ENCODE results near the gene SASS6.

The SASS6 gene

GRCh38 chr1:100087396-100087795, 45.3 kb downstream of the SASS6 start:
- no peak for DNase-seq (ENCODE audit: low read depth)
- no peak overlapping the region for H3K4me3 ChIP-seq (ENCODE audit: low read depth, low read length)
- TF ChIP-seq, protein P1, sequence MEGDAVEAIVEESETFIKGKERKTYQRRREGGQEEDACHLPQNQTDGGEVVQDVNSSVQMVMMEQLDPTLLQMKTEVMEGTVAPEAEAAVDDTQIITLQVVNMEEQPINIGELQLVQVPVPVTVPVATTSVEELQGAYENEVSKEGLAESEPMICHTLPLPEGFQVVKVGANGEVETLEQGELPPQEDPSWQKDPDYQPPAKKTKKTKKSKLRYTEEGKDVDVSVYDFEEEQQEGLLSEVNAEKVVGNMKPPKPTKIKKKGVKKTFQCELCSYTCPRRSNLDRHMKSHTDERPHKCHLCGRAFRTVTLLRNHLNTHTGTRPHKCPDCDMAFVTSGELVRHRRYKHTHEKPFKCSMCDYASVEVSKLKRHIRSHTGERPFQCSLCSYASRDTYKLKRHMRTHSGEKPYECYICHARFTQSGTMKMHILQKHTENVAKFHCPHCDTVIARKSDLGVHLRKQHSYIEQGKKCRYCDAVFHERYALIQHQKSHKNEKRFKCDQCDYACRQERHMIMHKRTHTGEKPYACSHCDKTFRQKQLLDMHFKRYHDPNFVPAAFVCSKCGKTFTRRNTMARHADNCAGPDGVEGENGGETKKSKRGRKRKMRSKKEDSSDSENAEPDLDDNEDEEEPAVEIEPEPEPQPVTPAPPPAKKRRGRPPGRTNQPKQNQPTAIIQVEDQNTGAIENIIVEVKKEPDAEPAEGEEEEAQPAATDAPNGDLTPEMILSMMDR (IDR thresholded peaks at IDR 0.05; ENCODE audit: low read depth, low read length, missing control alignments): no peak

- TF ChIP-seq, protein P1 (IDR thresholded peaks at IDR 0.05; ENCODE audit: low read depth, low read length, missing control alignments): no peak
- H3K4me3 ChIP-seq (ENCODE audit: low read depth, low read length): no peak overlapping the region
- DNase-seq (ENCODE audit: low read depth): no peak
These were observed 52.4 kb downstream of the SASS6 start for GRCh38 chr1:100080331-100080730.

DNA sequence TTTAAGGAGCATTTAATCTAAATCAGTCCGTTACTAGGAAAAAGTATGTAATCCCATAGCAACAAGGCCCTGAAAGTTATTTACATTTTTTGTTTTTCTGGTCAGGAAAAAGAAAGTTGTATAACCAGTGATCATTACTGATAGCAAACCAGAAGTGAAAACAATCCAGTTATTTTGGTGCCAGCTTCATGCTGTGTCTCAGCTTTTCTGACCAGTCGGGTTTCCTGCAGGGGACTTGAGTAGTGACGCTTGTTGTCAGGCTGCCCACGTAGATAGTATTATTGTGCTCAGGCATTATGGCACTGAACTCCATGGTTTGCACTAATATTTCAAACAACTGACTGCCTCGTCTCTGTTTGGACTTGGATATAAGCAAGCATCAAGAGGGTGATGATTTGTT, 55.2 kb downstream of the SASS6 start:
- TF ChIP-seq, protein P1 (IDR thresholded peaks at IDR 0.05; ENCODE audit: low read depth, low read length, missing control alignments): no peak
- DNase-seq (ENCODE audit: low read depth): peak; percentile 62
- no peak overlapping the region; the same call in 1 of the 2 replicates for H3K4me3 ChIP-seq (ENCODE audit: low read depth, low read length)

- peak; percentile 56 for DNase-seq (ENCODE audit: low read depth)
- H3K4me3 ChIP-seq (ENCODE audit: low read depth, low read length): no peak overlapping the region; the same call in 1 of the 2 replicates
- TF ChIP-seq, protein P1 (IDR thresholded peaks at IDR 0.05; ENCODE audit: low read depth, low read length, missing control alignments): no peak
These were observed 56.0 kb downstream of the SASS6 start for GRCh38 chr1:100076744-100077143.

- TF ChIP-seq, protein P1 (IDR thresholded peaks at IDR 0.05; ENCODE audit: low read depth, low read length, missing control alignments): no peak
- no peak for DNase-seq (ENCODE audit: low read depth)
- H3K4me3 ChIP-seq (ENCODE audit: low read depth, low read length): no peak overlapping the region
These were observed 56.4 kb downstream of the SASS6 start for GRCh38 chr1:100076319-100076718.

- H3K4me3 ChIP-seq (ENCODE audit: low read depth, low read length): no peak overlapping the region
- TF ChIP-seq, protein P1 (IDR thresholded peaks at IDR 0.05; ENCODE audit: low read depth, low read length, missing control alignments): no peak
- DNase-seq (ENCODE audit: low read depth): peak; percentile 67
These were observed 57.0 kb downstream of the SASS6 start for GRCh38 chr1:100075773-100076172.

DNA sequence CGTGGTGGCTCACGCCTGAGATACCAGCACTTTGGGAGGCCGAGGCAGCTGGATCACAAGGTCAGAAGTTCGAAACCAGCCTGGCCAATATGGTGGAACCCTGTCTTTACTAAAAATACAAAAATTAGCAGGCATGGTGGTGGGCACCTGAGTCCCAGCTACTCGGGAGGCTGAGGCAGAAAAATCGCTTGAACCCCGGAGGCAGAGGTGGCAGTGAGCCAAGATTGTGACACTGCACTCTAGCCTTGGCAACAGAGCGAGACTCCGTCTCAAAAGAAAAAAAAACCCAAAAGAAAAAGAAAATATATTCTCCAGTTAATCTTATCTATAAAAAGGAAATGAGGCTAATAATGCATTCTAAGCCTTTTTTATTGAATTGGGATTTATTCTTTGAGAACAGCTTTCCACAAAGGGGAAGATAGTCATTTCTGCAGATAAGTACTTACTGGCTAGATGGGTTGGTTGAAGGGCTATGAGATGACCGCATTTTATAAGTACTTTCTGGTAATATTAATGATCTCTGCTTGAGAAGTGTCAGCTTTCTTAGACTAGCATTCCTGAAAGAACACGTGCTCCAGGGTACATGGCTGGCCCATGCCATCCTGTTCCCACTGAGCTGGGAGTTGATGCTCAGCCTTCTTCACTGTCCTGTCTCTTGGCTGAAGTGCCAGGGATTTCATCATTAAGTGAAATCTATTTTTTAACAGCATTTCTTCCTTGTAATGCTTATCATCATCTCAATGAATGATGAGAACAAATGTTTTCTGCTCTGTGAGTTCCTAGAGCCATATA, 57.9 kb downstream of the SASS6 start:
- no peak overlapping the region for H3K4me3 ChIP-seq (ENCODE audit: low read depth, low read length)
- TF ChIP-seq, protein P1 (IDR thresholded peaks at IDR 0.05; ENCODE audit: low read depth, low read length, missing control alignments): no peak
- DNase-seq (ENCODE audit: low read depth): no peak
